ENCODE data around the gene CDH26. TPM values are rescaled to one million over a fixed set of nuclear protein-coding genes. Genes with fewer than 3 reads are reported as not detected.
A peak's percentile ranks its signal among the peaks of the same experiment; 100 is the strongest.

The CDH26 gene
- total and polyA plus RNA-seq, 9 of the 15 experiments (the other 6 are each of a cell fraction or from before 2014, with no cell fraction given), result 0.07 to 0.13 (median 0.10) TPM; not detected in 4

DNA sequence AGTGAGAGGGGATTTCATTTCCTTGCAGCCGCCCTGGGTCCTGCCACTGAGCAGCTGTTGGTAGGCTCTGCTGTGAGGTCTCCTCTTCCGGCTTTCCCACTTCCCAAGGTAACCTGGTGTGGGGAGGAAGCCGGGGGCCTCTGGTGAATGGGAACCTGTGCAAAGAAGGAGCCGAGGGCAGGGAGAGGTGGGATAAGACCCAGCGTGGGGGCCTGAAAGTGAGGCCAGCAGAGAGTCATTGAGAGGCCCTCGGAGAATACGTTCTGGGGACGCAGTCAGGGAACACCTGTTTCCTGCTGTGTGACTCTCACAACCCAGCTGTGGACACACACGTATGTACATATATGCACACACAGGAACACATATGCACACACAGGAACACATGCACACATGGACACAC is 100.7 kb downstream of the CDH26 start:
- H3K9me1 ChIP-seq (ENCODE audit: control insufficient read depth, insufficient read depth, low read length), result no peaks in the 10 kb centered on the region
- no peak for ATAC-seq
- no TSS peak for BruUV-seq (replicated peaks)
- no peak for DNase-seq (ENCODE audit: extremely low read depth in 1 of 4, low spot score in 3 of 4)
- H3K4me1 ChIP-seq (replicated peaks in 1 of 2; ENCODE audit: control insufficient read depth in 2 of 2, insufficient read depth in 2 of 2, low read length in 2 of 2), result peaks cover 5 to 7% of the 10 kb centered on the region in 2 experiments; a peak in 1 of 5 replicates
- no peak overlapping the region for H3K9ac ChIP-seq (ENCODE audit: insufficient read depth in 1 of 2, low read depth in 2 of 2, low read length in 2 of 2)
- no peaks in the 10 kb centered on the region for H4K20me1 ChIP-seq (replicated peaks; ENCODE audit: control insufficient read depth, insufficient read depth, low read length)
- H3K27ac ChIP-seq (ENCODE audit: extremely low read depth, low read depth, low read length), result no peak overlapping the region
- no peaks in the 10 kb centered on the region for H3K79me2 ChIP-seq (ENCODE audit: control insufficient read depth, insufficient read depth, low read length)
- no peaks in the 10 kb centered on the region for H3K9me3 ChIP-seq (replicated peaks; ENCODE audit: control insufficient read depth, insufficient read depth, low read depth, low read length)
- peaks cover 0 to 23% of the 10 kb centered on the region in 2 experiments; a peak in 2 of 5 replicates for H3K27me3 ChIP-seq (ENCODE audit: control insufficient read depth in 2 of 2, insufficient read depth in 2 of 2, low read length in 2 of 2)
- in situ Hi-C loops (cut with MboI) (no loop called here), intact Hi-C loops (cut with micrococcal nuclease) (loop anchor here (5.0 kb wide), 1 partner anchor 1063 kb away; no protein-coding TSS in a partner anchor)
- ChIA-PET POLR2A (no interaction called here), CTCF (ENCODE audit: low intra/inter-chr PET ratio) (no interaction called here)
- no peaks in the 10 kb centered on the region for H3K36me3 ChIP-seq (ENCODE audit: control insufficient read depth, insufficient read depth, low read length)
- H3K4me2 ChIP-seq (ENCODE audit: insufficient read depth, low read length), result no peak overlapping the region
- TF ChIP-seq ZNF347 (CRISPR knock-in tag; IDR thresholded peaks at IDR 0.05; ENCODE audit: low read depth), result no peak
- no peak for TF ChIP-seq ELF1 (tag; IDR thresholded peaks at IDR 0.05)
- TF ChIP-seq ZNF282 (CRISPR knock-in tag; IDR thresholded peaks at IDR 0.05), result no peak
- H3K4me3 ChIP-seq, result no peak overlapping the region
- no peak for FAIRE-seq
- 25% methylated on average over 6 of the region's 9 CpGs for WGBS (ENCODE audit: insufficient coverage, low coverage, missing lambda C conversion rate)
- H2AFZ ChIP-seq (ENCODE audit: low read depth, low read length), result 0 out of 2 replicates have a peak overlapping the region, but pooled peaks have one; percentile 79

GRCh38 chr20:60060006-60060557 is 101.9 kb downstream of the CDH26 start:
- Histone ChIP-seq H3K27ac (ENCODE audit: extremely low read depth, low read depth, low read length) (no peak overlapping the region), H2AFZ (ENCODE audit: low read depth, low read length) (no peak overlapping the region), H3K4me2 (ENCODE audit: insufficient read depth, low read length) (no peak overlapping the region), H4K20me1 (replicated peaks; ENCODE audit: control insufficient read depth, insufficient read depth, low read length) (no peaks in the 10 kb centered on the region), H3K9ac (ENCODE audit: insufficient read depth in 1 of 2, low read depth in 2 of 2, low read length in 2 of 2) (no peak overlapping the region), H3K79me2 (ENCODE audit: control insufficient read depth, insufficient read depth, low read length) (no peaks in the 10 kb centered on the region), H3K4me3 (no peak overlapping the region), H3K9me1 (ENCODE audit: control insufficient read depth, insufficient read depth, low read length) (no peaks in the 10 kb centered on the region), H3K36me3 (ENCODE audit: control insufficient read depth, insufficient read depth, low read length) (no peaks in the 10 kb centered on the region), H3K9me3 (replicated peaks; ENCODE audit: control insufficient read depth, insufficient read depth, low read depth, low read length) (no peaks in the 10 kb centered on the region), H3K4me1 (replicated peaks in 1 of 2; ENCODE audit: control insufficient read depth in 2 of 2, insufficient read depth in 2 of 2, low read length in 2 of 2) (peaks cover 5 to 7% of the 10 kb centered on the region in 2 experiments; a peak in 1 of 5 replicates), H3K27me3 (ENCODE audit: control insufficient read depth in 2 of 2, insufficient read depth in 2 of 2, low read length in 2 of 2) (peaks cover 0 to 16% of the 10 kb centered on the region in 2 experiments; a peak in 2 of 5 replicates)
- WGBS (ENCODE audit: insufficient coverage, low coverage, missing lambda C conversion rate), result 5% methylated on average over 13 of the region's 13 CpGs
- intact Hi-C loops (cut with micrococcal nuclease) (no loop called here), in situ Hi-C loops (cut with MboI) (no loop called here)
- no TSS peak for BruUV-seq (replicated peaks)
- DNase-seq (ENCODE audit: extremely low read depth in 1 of 4, low spot score in 3 of 4) (no peak), FAIRE-seq (no peak), ATAC-seq (no peak)
- POLR2A ChIA-PET, result no interaction called here
- CTCF ChIA-PET (ENCODE audit: low intra/inter-chr PET ratio), result no interaction called here
- no peak for TF ChIP-seq STAT5A (IDR thresholded peaks at IDR 0.05; ENCODE audit: borderline replicate concordance, low read length)
- no peak for TF ChIP-seq HCFC1 (IDR thresholded peaks at IDR 0.05; ENCODE audit: low read depth, low read length)
- no peak for TF ChIP-seq ZNF436 (CRISPR knock-in tag; IDR thresholded peaks at IDR 0.05)
- TF ChIP-seq, protein P1, sequence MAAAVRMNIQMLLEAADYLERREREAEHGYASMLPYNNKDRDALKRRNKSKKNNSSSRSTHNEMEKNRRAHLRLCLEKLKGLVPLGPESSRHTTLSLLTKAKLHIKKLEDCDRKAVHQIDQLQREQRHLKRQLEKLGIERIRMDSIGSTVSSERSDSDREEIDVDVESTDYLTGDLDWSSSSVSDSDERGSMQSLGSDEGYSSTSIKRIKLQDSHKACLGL (CRISPR knock-in tag; IDR thresholded peaks at IDR 0.05; ENCODE audit: borderline replicate concordance, poor library complexity, severe bottlenecking), result no peak
- no peak for TF ChIP-seq PML (IDR thresholded peaks at IDR 0.05; ENCODE audit: low read length)
- TF ChIP-seq, protein P2, sequence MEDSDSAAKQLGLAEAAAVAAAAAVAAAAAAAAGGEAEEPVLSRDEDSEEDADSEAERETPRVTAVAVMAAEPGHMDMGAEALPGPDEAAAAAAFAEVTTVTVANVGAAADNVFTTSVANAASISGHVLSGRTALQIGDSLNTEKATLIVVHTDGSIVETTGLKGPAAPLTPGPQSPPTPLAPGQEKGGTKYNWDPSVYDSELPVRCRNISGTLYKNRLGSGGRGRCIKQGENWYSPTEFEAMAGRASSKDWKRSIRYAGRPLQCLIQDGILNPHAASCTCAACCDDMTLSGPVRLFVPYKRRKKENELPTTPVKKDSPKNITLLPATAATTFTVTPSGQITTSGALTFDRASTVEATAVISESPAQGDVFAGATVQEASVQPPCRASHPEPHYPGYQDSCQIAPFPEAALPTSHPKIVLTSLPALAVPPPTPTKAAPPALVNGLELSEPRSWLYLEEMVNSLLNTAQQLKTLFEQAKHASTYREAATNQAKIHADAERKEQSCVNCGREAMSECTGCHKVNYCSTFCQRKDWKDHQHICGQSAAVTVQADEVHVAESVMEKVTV (CRISPR knock-in tag; IDR thresholded peaks at IDR 0.05), result no peak
- no peak for TF ChIP-seq E2F4 (CRISPR knock-in tag; IDR thresholded peaks at IDR 0.05; ENCODE audit: low read depth)
- no peak for TF ChIP-seq ZNF695 (CRISPR knock-in tag; IDR thresholded peaks at IDR 0.05)
